GM12878 (cell line): ENCODE results near the gene SNRPA. TPM values are rescaled to one million over a fixed set of nuclear protein-coding genes. Genes with fewer than 3 reads are reported as not detected.
A peak's percentile ranks its signal among the peaks of the same experiment; 100 is the strongest.

Experiments
- ATAC-seq: fragments of 200-7000 bp; cut with Tn5 transposase; 3 replicates; pipeline ENCODE4 v1.9.1; 2020; ENCODE audit warnings: mild to moderate bottlenecking, moderate library complexity
- BruUV-seq: library from RNA; stranded (reverse); fragments of 400-500 nt; replicated peaks from 2 replicates; lab custom pipeline; 2021; lab: Mats Ljungman, UMichigan
- CTCF ChIA-PET: fragments of 300-600 bp; sonication (Branson Sonifier 250); formaldehyde crosslinking; extraction: SDS; loops from one replicate; lab custom pipeline; 2021; ENCODE audit warnings: inconsistent platforms; lab: Yijun Ruan, JAX
- POLR2A ChIA-PET: fragments of 350-600 bp; formaldehyde crosslinking; extraction: SDS; loops from one replicate; lab custom pipeline; 2021; ENCODE audit warnings: inconsistent platforms; lab: Charles Lee
- RAD21 ChIA-PET: fragments of 300-600 bp; sonication (Branson Sonifier 250); formaldehyde crosslinking; loops from one replicate; lab custom pipeline; 2023; ENCODE audit warnings: antibody characterized with exemption; ENCODE audit not compliant: unreplicated experiment; lab: Charles Lee
- SMC1A ChIA-PET: fragments of 300-600 bp; sonication (Branson Sonifier 250); formaldehyde crosslinking; loops from one replicate; lab custom pipeline; 2023; ENCODE audit not compliant: unreplicated experiment, uncharacterized antibody; lab: Charles Lee
- DNase-seq: peaks from one replicate; pipeline ENCODE4 v3.0.0-alpha.2; 2011; ENCODE audit warnings: low read depth, low spot score
- FAIRE-seq: peaks from 3 replicates; lab custom pipeline; 2011; peaks lifted over from hg19 to GRCh38; lab: Jason Lieb, UNC
- H2AFZ ChIP-seq: 2 replicates; pipeline ENCODE4 v1.6.0; 2011; ENCODE audit warnings: low read depth, low read length, control low read depth; ENCODE audit not compliant: control insufficient read depth
- H3K27ac ChIP-seq: 2 replicates; pipeline ENCODE4 v1.5.1; 2011; ENCODE audit warnings: control low read depth; ENCODE audit not compliant: control insufficient read depth, insufficient read depth
- H3K27me3 ChIP-seq, 2 experiments: replicated peaks in 1 of 2; 2 replicates each; pipeline versions ENCODE4 v1.6.0 to v1.6.1; 2011; ENCODE audit warnings: low read length in 1 of 2; ENCODE audit not compliant: control insufficient read depth in 2 of 2, insufficient read depth in 2 of 2
- H3K36me3 ChIP-seq, 2 experiments: 2 replicates each; pipeline ENCODE4 v1.5.1; 2011; ENCODE audit warnings: low read length in 1 of 2; ENCODE audit not compliant: control insufficient read depth in 2 of 2, insufficient read depth in 2 of 2
- H3K4me1 ChIP-seq: 2 replicates; pipeline ENCODE4 v1.6.1; 2011; ENCODE audit warnings: mild to moderate bottlenecking, low read length, moderate library complexity, mixed read lengths; ENCODE audit not compliant: control insufficient read depth, insufficient read depth
- H3K4me2 ChIP-seq: 2 replicates; pipeline ENCODE4 v1.6.0; 2011; ENCODE audit warnings: control low read depth; ENCODE audit not compliant: control insufficient read depth, insufficient read depth
- H3K4me3 ChIP-seq: fragments of 200-600 bp; sonication (generic); 2 replicates; pipeline ENCODE4 v1.5.1; 2016
- H3K79me2 ChIP-seq: 2 replicates; pipeline ENCODE4 v1.6.0; 2011; ENCODE audit warnings: low read length; ENCODE audit not compliant: control insufficient read depth, insufficient read depth
- H3K9ac ChIP-seq: 2 replicates; pipeline ENCODE4 v1.8.0; 2011; ENCODE audit warnings: low read length, control low read depth, mixed read lengths; ENCODE audit not compliant: control insufficient read depth, insufficient read depth
- H3K9me3 ChIP-seq: replicated peaks from 3 replicates; pipeline ENCODE4 v1.5.1; 2011; ENCODE audit warnings: mild to moderate bottlenecking, low read length; ENCODE audit not compliant: control insufficient read depth, insufficient read depth
- H4K20me1 ChIP-seq: 2 replicates; pipeline ENCODE4 v1.6.0; 2011; ENCODE audit not compliant: control insufficient read depth, insufficient read depth
- PML ChIP-seq: IDR thresholded peaks from 2 replicates; pipeline ENCODE4 v1.6.1; 2012; ENCODE audit warnings: low read length, inconsistent platforms
- POLR2A ChIP-seq: IDR thresholded peaks from 2 replicates; pipeline ENCODE4 v1.6.1; 2011; ENCODE audit warnings: low read depth, mild to moderate bottlenecking, low read length
- SUPT20H ChIP-seq: IDR thresholded peaks from 2 replicates; pipeline ENCODE4 v1.6.1; 2011; ENCODE audit warnings: low read depth, mild to moderate bottlenecking, low read length, moderate library complexity, borderline replicate concordance; ENCODE audit not compliant: control insufficient read depth
- ZBTB40 ChIP-seq: fragments of 450-650 bp; IDR thresholded peaks from 2 replicates; pipeline ENCODE4 v1.6.1; 2016; ENCODE audit warnings: mild to moderate bottlenecking, moderate library complexity, borderline replicate concordance
- WGBS: methylation state at CpG from one replicate; pipeline ENCODE4 v1.1.6; 2016; ENCODE audit warnings: low lambda C conversion rate; ENCODE audit not compliant: insufficient replicate concordance, insufficient coverage; ENCODE audit errors: missing lambda C conversion rate; 5-methylcytosine and 5-hydroxymethylcytosine counted together
- in situ Hi-C: fragments of 300-500 bp; cut with MboI; formaldehyde crosslinking; loops from 9 replicates; pipeline ENCODE4 v1.14.3; 2018; ENCODE audit warnings: mixed read lengths
- intact Hi-C: fragments of 100-400 bp; cut with micrococcal nuclease; formaldehyde crosslinking; loops from one replicate; pipeline ENCODE4 v1.14.2; 2022; ENCODE audit not compliant: unreplicated experiment
- polyA plus RNA-seq, 11 experiments: library from polyadenylated mRNA; depleted of rRNA in 4 of 11; unstranded in 6 of 11; stranded (reverse) in 5 of 11; fragments of >200 nt; fragmentation: Nextera tagmentation in 4 of 11; fragmentation: Illumina TruSeq in 1 of 11; extraction: Ambion mirVana in 4 of 11; extraction: Trizol in 1 of 11; gene quantifications; 1 replicate in 1 of 11; 2 replicates in 10 of 11; pipeline versions ENCODE4 v1.2.1 to v1.2.3, GENCODE V29; 2011 to 2016; ENCODE audit warnings: inconsistent platforms in 2 of 11, missing spikeins in 2 of 11, low read depth in 1 of 11
- total RNA-seq, 4 experiments: library from RNA; depleted of rRNA in 3 of 4; stranded (reverse); fragments of >200 nt in 3 of 4; fragmentation: Illumina TruSeq in 1 of 4; extraction: Trizol in 1 of 4; gene quantifications; 2 replicates each; pipeline versions ENCODE4 v1.2.1 to v1.2.3, GENCODE V29; 2013 to 2021
- TF ChIP-seq, protein P1 (sequence below): IDR thresholded peaks from 2 replicates; pipeline ENCODE4 v1.6.1; 2011; ENCODE audit warnings: low read depth, mild to moderate bottlenecking, low read length, moderate library complexity, borderline replicate concordance; ENCODE audit errors: extremely low read depth

The SNRPA gene
- total and polyA plus RNA-seq, 10 of the 15 experiments (the other 5 are each of a cell fraction or from before 2014, with no cell fraction given), result 14.8 to 299 (median 202) TPM

DNA sequence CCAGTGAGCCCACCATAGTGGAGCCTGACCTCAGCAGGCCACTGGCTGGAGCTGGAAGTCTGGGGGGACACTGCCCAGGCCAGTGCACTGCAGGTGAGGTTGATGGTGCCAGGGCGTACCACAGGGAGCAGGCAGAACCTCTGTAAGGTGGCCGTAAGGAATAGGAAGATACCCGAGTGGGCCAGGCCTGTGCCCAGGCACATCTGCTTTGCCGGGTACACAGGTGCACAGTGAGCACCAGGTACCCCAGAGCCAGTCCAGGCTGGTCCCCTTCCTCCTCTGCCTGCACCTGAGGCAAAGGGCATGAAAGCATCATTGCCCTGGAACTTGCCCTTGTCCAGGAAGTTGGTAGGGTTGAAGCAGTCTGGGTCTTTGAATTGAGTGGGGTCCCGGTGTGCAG, 57.5 kb downstream of the SNRPA start:
- CTCF ChIA-PET, result interaction anchor here (2.2 to 5.9 kb wide), 3 partner anchors 30 to 146 kb away, joined by 9 to 51 read pairs (median 28); partner anchors contain the start of gene RAB4B
- H3K9ac ChIP-seq, result no peak overlapping the region
- SMC1A ChIA-PET, result interaction anchor here (1.0 to 1.6 kb wide), 3 partner anchors 10 to 142 kb away, joined by 3 to 6 read pairs (median 3); partner anchors contain the start of gene EGLN2
- H2AFZ ChIP-seq, result no peak overlapping the region
- 97% methylated on average over 5 of the region's 5 CpGs for WGBS
- H4K20me1 ChIP-seq, result 0 out of 2 replicates have a peak, but pooled peaks cover 5% of the 10 kb centered on the region
- H3K4me1 ChIP-seq, result peaks cover 24% of the 10 kb centered on the region
- FAIRE-seq (no peak), ATAC-seq (no peak), DNase-seq (no peak)
- H3K4me3 ChIP-seq, result no peak overlapping the region
- H3K27ac ChIP-seq, result no peak overlapping the region
- H3K36me3 ChIP-seq, result peaks cover 7 to 18% of the 10 kb centered on the region in 2 experiments; a peak in 3 of 4 replicates
- in situ Hi-C loops (no loop called here), intact Hi-C loops (no loop called here)
- TF ChIP-seq SUPT20H (no peak), ZBTB40 (no peak), POLR2A (peak; percentile 66), PML (peak; percentile 38; the same call in 1 of the 2 replicates)
- TF ChIP-seq, protein P1, sequence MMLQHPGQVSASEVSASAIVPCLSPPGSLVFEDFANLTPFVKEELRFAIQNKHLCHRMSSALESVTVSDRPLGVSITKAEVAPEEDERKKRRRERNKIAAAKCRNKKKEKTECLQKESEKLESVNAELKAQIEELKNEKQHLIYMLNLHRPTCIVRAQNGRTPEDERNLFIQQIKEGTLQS, result no peak
- no peaks in the 10 kb centered on the region for H3K9me3 ChIP-seq
- H3K79me2 ChIP-seq, result peaks cover 21% of the 10 kb centered on the region
- no peaks in the 10 kb centered on the region for H3K27me3 ChIP-seq
- BruUV-seq, result no TSS peak
- H3K4me2 ChIP-seq, result no peak overlapping the region
- POLR2A ChIA-PET, result interaction anchor here (0.5 to 4.3 kb wide), 2 partner anchors 15 to 30 kb away, joined by 4 to 37 read pairs; partner anchors contain the start of gene RAB4B
- RAD21 ChIA-PET, result interaction anchor here (0.8 to 3.6 kb wide), 2 partner anchors 12 to 145 kb away, joined by 6 to 10 read pairs; no protein-coding TSS in a partner anchor
